Measurements from ENCODE around the gene ZNF738. TPM values are rescaled to one million over a fixed set of nuclear protein-coding genes. Genes with fewer than 3 reads are reported as not detected.

The ZNF738 gene
- total and polyA plus RNA-seq, 2 of the 13 experiments (the other 11 are each of a cell fraction or from before 2014, with no cell fraction given), result 2.7 to 5.3 TPM

- no peaks in the 10 kb centered on the region for H3K36me3 ChIP-seq (replicated peaks in 1 of 2; ENCODE audit: control insufficient read depth in 1 of 2, insufficient read depth in 2 of 2, low read length in 2 of 2)
- no TSS peak for BruUV-seq (replicated peaks)
- no peak overlapping the region for H3K4me2 ChIP-seq (ENCODE audit: low read depth, low read length)
- peaks cover 44% of the 10 kb centered on the region for H3K9me3 ChIP-seq (ENCODE audit: low read length)
- ChIA-PET POLR2A (no interaction called here), CTCF (ENCODE audit: low intra/inter-chr PET ratio, low total read pairs) (no interaction called here)
- TF ChIP-seq XBP1 (CRISPR knock-in tag; IDR thresholded peaks at IDR 0.05), result no peak
- TF ChIP-seq ZNF20 (CRISPR knock-in tag; IDR thresholded peaks at IDR 0.05), result no peak
- 0 out of 2 replicates have a peak, but pooled peaks have one; percentile 61 for TF ChIP-seq SETDB1 (CRISPR knock-in tag; IDR thresholded peaks at IDR 0.05; ENCODE audit: borderline replicate concordance)
- peak; percentile 94; the same call in 1 of the 2 replicates for TF ChIP-seq ZNF562 (CRISPR knock-in tag; IDR thresholded peaks at IDR 0.05; ENCODE audit: borderline replicate concordance)
- TF ChIP-seq PLSCR1 (CRISPR knock-in tag; IDR thresholded peaks at IDR 0.05; ENCODE audit: borderline replicate concordance), result no peak
- TF ChIP-seq THYN1 (CRISPR knock-in tag; IDR thresholded peaks at IDR 0.05; ENCODE audit: borderline replicate concordance, low read depth), result no peak
- no peak for TF ChIP-seq ZNF180 (CRISPR knock-in tag; IDR thresholded peaks at IDR 0.05; ENCODE audit: borderline replicate concordance, low read depth)
- TF ChIP-seq RBM39 (IDR thresholded peaks at IDR 0.05; ENCODE audit: low read depth, low read length, poor library complexity, severe bottlenecking), result no peak
- TF ChIP-seq ZNF549 (CRISPR knock-in tag; IDR thresholded peaks at IDR 0.05), result no peak
- TF ChIP-seq NR3C1 (CRISPR knock-in tag; IDR thresholded peaks at IDR 0.05), result no peak
- FAIRE-seq (no peak), ATAC-seq (no peak), DNase-seq (ENCODE audit: low spot score) (no peak)
- H3K4me1 ChIP-seq (ENCODE audit: insufficient read depth, low read length), result no peaks in the 10 kb centered on the region
- 68% methylated on average over 2 of the region's 2 CpGs for WGBS (ENCODE audit: low lambda C conversion rate)
- H3K4me3 ChIP-seq (replicated peaks in 1 of 3; ENCODE audit: insufficient read depth in 1 of 3, low read depth in 2 of 3, low read length in 3 of 3), result no peak overlapping the region
- no peak overlapping the region for H3K9ac ChIP-seq (ENCODE audit: insufficient read depth, low read depth, low read length)
- no peaks in the 10 kb centered on the region for H3K79me2 ChIP-seq (ENCODE audit: insufficient read depth, low read length)
- intact Hi-C loops (cut with micrococcal nuclease; ENCODE audit: unreplicated experiment) (no loop called here), in situ Hi-C loops (cut with HindIII; ENCODE audit: extremely low pct_ligation_motif_present, low pct_unique_long_range_greater_than_20kb) (no loop called here)
- no peak overlapping the region for H3K27ac ChIP-seq (ENCODE audit: extremely low read length, insufficient read depth, low read length)
- H4K20me1 ChIP-seq (ENCODE audit: insufficient read depth, low read length), result no peaks in the 10 kb centered on the region
- H2AFZ ChIP-seq (ENCODE audit: low read length), result no peak overlapping the region
- no peaks in the 10 kb centered on the region for H3K27me3 ChIP-seq (ENCODE audit: control insufficient read depth in 1 of 2, insufficient read depth in 2 of 2, low read length in 2 of 2)
Measured at GRCh38 chr19:21335721-21336120, 23.1 kb upstream of the ZNF738 start.

Data from HepG2 (cell line).